Large intestine (tissue), 3 donors: Measurements from ENCODE around the gene EFCAB6. TPM values are rescaled to one million over a fixed set of nuclear protein-coding genes. Genes with fewer than 3 reads are reported as not detected.

ENCODE experiments used
- DNase-seq, 2 donors: peaks; one replicate each; pipeline versions ENCODE4 v3.0.0 to v3.0.0-alpha.2; 2013
- H3K27ac ChIP-seq: one replicate; pipeline ENCODE4 v1.5.1; 2013; ENCODE audit warnings: low read length
- H3K27me3 ChIP-seq: 2 replicates; pipeline ENCODE4 v1.6.1; 2013; ENCODE audit warnings: low read length; ENCODE audit not compliant: control insufficient read depth, insufficient read depth
- H3K36me3 ChIP-seq: 2 replicates; pipeline ENCODE4 v1.6.1; 2013; ENCODE audit warnings: low read length; ENCODE audit not compliant: control insufficient read depth, insufficient read depth
- H3K4me1 ChIP-seq: one replicate; pipeline ENCODE4 v1.6.1; 2013; ENCODE audit warnings: low read length; ENCODE audit not compliant: control insufficient read depth, insufficient read depth
- H3K4me3 ChIP-seq: one replicate; pipeline ENCODE4 v1.5.1; 2013; ENCODE audit warnings: low read length
- H3K9me3 ChIP-seq: one replicate; pipeline ENCODE4 v1.6.1; 2013; ENCODE audit warnings: mild to moderate bottlenecking, low read depth, low read length, moderate library complexity; ENCODE audit not compliant: control insufficient read depth
- WGBS: methylation state at CpG from one replicate; pipeline ENCODE4 v1.1.5; 2013; ENCODE audit warnings: low lambda C conversion rate; ENCODE audit not compliant: insufficient coverage; 5-methylcytosine and 5-hydroxymethylcytosine counted together
- polyA plus RNA-seq: library from polyadenylated mRNA; unstranded; fragments of 120-200 nt; gene quantifications from one replicate; pipeline ENCODE4 v1.2.1, GENCODE V29; 2013

Gene EFCAB6
- polyA plus RNA-seq, 1 donor, result 1.5 TPM

DNA sequence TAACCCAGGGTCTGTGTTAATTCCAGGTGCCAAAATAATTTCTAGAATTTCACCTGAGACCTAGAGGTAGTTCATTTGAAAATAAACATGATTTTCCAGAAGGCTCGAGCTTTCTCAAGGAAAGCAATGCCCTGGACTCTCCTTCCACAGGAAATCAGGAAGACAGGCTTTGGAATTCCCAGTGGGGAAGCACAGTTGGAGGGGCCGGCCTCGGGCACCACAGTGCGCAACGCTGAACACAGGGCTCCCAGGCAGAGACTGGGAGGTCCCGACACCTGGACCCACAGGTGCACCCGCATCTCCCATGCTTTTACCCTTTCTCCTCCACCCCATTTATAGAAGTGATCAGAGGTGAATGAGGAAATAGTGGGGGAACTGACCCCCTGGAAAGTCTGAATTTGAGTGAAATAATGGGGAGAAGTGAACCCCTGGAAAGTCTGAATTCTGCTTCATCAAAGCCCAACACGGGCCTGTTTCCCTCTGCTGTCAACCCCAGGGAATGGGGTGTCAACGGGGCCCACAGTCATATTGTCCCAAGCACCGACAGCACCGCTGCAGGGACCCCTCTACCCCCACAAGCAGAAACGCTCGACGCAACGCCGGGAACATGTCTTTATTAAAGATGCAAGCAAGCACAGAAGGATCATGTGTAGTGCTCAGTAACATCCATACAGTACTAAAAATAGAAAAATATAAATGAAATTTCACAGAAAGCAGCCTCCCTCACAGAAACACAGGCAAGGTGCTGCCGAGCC, 12.0 kb upstream of the EFCAB6 start:
- Histone ChIP-seq H3K4me3 (no peak overlapping the region), H3K9me3 (no peaks in the 10 kb centered on the region), H3K27me3 (no peaks in the 10 kb centered on the region), H3K27ac (no peak overlapping the region), H3K4me1 (no peaks in the 10 kb centered on the region), H3K36me3 (no peaks in the 10 kb centered on the region)
- no peak for DNase-seq
- 80% methylated on average over 1 of the region's 17 CpGs for WGBS

- H3K27me3 ChIP-seq, result no peaks in the 10 kb centered on the region
- H3K9me3 ChIP-seq, result no peaks in the 10 kb centered on the region
- no peak overlapping the region for H3K4me3 ChIP-seq
- H3K4me1 ChIP-seq, result no peaks in the 10 kb centered on the region
- H3K27ac ChIP-seq, result no peak overlapping the region
- no peaks in the 10 kb centered on the region for H3K36me3 ChIP-seq
- DNase-seq, result peak in 1 of 2 donors; percentile 53
- WGBS, result no CpG with 5 or more reads among the region's 13 CpGs
These were observed 11.3 kb upstream of the EFCAB6 start for GRCh38 chr22:43823353-43823908.

- H3K27me3 ChIP-seq, result no peaks in the 10 kb centered on the region
- no peak overlapping the region for H3K27ac ChIP-seq
- no peaks in the 10 kb centered on the region for H3K36me3 ChIP-seq
- no peak for DNase-seq
- no peaks in the 10 kb centered on the region for H3K9me3 ChIP-seq
- WGBS, result 100% methylated on average over 2 of the region's 22 CpGs
- no peaks in the 10 kb centered on the region for H3K4me1 ChIP-seq
- no peak overlapping the region for H3K4me3 ChIP-seq
These were observed 9.7 kb upstream of the EFCAB6 start for GRCh38 chr22:43821606-43822425.

DNA sequence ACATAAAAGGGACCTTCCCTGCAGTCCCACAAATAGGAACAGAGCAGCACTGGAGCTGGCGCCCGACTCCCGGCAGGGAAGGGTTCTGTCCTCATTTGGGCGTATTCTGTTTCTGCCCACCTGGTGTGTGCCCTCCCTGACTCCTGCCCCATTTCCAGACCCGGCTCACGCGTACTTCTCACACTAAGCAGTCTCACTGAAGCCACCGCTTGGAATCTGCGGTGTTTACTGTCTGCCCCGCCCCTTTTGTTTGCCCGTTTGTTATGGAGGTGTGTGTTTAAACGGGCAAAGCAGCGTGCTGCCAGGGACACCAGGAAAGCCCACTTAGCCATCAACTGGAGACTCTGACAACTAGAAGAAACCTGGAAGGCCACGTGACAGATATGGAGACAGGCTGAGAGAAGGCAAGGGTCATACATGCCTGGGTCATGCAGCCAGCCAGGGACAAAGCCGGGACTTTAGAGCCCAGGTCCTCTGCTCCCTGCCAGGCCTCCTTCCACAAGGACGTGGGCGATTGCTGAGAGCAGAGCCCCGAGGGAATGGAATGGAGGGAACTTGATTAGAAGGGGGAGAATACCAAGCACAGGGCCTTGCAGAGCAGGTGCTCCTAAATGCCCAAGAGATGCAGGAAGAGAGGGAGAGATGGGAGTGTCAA, 8.7 kb upstream of the EFCAB6 start:
- no CpG with 5 or more reads among the region's 18 CpGs for WGBS
- no peaks in the 10 kb centered on the region for H3K27me3 ChIP-seq
- H3K27ac ChIP-seq, result no peak overlapping the region
- peak in 1 of 2 donors; percentile 50 for DNase-seq
- no peaks in the 10 kb centered on the region for H3K36me3 ChIP-seq
- no peaks in the 10 kb centered on the region for H3K4me1 ChIP-seq
- no peaks in the 10 kb centered on the region for H3K9me3 ChIP-seq
- H3K4me3 ChIP-seq, result no peak overlapping the region

GRCh38 chr22:43819931-43820640, 8.0 kb upstream of the EFCAB6 start:
- DNase-seq, result no peak
- no peaks in the 10 kb centered on the region for H3K36me3 ChIP-seq
- H3K27me3 ChIP-seq, result no peaks in the 10 kb centered on the region
- H3K27ac ChIP-seq, result no peak overlapping the region
- no peaks in the 10 kb centered on the region for H3K9me3 ChIP-seq
- 100% methylated on average over 1 of the region's 13 CpGs for WGBS
- H3K4me3 ChIP-seq, result no peak overlapping the region
- H3K4me1 ChIP-seq, result no peaks in the 10 kb centered on the region

GRCh38 chr22:43819421-43819921, 7.4 kb upstream of the EFCAB6 start:
- no peaks in the 10 kb centered on the region for H3K9me3 ChIP-seq
- H3K4me3 ChIP-seq, result no peak overlapping the region
- H3K4me1 ChIP-seq, result no peaks in the 10 kb centered on the region
- H3K27ac ChIP-seq, result no peak overlapping the region
- H3K27me3 ChIP-seq, result no peaks in the 10 kb centered on the region
- no peaks in the 10 kb centered on the region for H3K36me3 ChIP-seq
- no CpG with 5 or more reads among the region's 12 CpGs for WGBS
- no peak for DNase-seq

GRCh38 chr22:43818981-43819380, 6.9 kb upstream of the EFCAB6 start:
- no peaks in the 10 kb centered on the region for H3K27me3 ChIP-seq
- DNase-seq, result no peak
- no peaks in the 10 kb centered on the region for H3K36me3 ChIP-seq
- H3K27ac ChIP-seq, result no peak overlapping the region
- no CpG with 5 or more reads among the region's 11 CpGs for WGBS
- H3K4me3 ChIP-seq, result no peak overlapping the region
- no peaks in the 10 kb centered on the region for H3K9me3 ChIP-seq
- H3K4me1 ChIP-seq, result no peaks in the 10 kb centered on the region

- Histone ChIP-seq H3K27ac (no peak overlapping the region), H3K4me3 (no peak overlapping the region), H3K4me1 (peaks cover 7% of the 10 kb centered on the region), H3K9me3 (no peaks in the 10 kb centered on the region), H3K36me3 (no peaks in the 10 kb centered on the region), H3K27me3 (no peaks in the 10 kb centered on the region)
- DNase-seq, result no peak
- WGBS, result 100% methylated on average over 1 of the region's 9 CpGs
These were observed 5.3 kb upstream of the EFCAB6 start for GRCh38 chr22:43817402-43817801.

- no peak for DNase-seq
- 83% methylated on average over 1 of the region's 5 CpGs for WGBS
- H3K27me3 ChIP-seq, result no peaks in the 10 kb centered on the region
- H3K36me3 ChIP-seq, result no peaks in the 10 kb centered on the region
- H3K4me3 ChIP-seq, result no peak overlapping the region
- H3K27ac ChIP-seq, result no peak overlapping the region
- peaks cover 12% of the 10 kb centered on the region for H3K4me1 ChIP-seq
- H3K9me3 ChIP-seq, result no peaks in the 10 kb centered on the region
These were observed 2.2 kb upstream of the EFCAB6 start for GRCh38 chr22:43814264-43814663.
